ENCODE results near the gene TTYH1. TPM values are rescaled to one million over a fixed set of nuclear protein-coding genes. Genes with fewer than 3 reads are reported as not detected.

TTYH1 gene
- total RNA-seq, 2 experiments from 2014 or later = not detected

DNA sequence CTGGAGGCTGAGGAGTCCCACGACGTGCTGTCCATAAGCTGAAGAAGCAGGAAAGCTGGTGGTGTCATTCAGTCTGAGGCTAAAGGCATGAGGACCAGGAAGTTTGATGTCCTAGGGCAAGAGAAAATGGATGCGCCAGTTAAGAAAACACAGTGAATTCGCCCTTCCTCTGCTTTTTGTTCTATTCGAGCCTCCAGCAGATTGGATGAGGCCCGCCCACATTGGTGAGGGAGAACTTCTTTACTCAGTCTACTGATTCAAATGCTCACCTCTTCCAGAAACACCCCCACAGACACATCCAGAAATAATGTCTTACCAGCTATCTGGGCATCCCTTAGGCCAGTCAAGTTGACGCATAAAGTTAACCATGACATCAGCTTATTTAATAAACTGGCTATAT lies 7.5 kb upstream of the TTYH1 start:
- H3K9me3 Mint-ChIP-seq = no peaks in the 10 kb centered on the region
- Histone ChIP-seq H3K9me3 (ENCODE audit: control insufficient read depth in 1 of 2, insufficient read depth in 1 of 2, low read length in 2 of 2) (peaks cover 0 to 5% of the 10 kb centered on the region in 2 experiments), H3K4me3 (ENCODE audit: low read length) (no peak overlapping the region), H3K36me3 (ENCODE audit: insufficient read depth, low read length) (no peaks in the 10 kb centered on the region), H3K27ac (ENCODE audit: low read depth in 1 of 2, low read length in 2 of 2) (no peak overlapping the region), H3K4me1 (ENCODE audit: insufficient read depth, low read length) (no peaks in the 10 kb centered on the region), H3K27me3 (ENCODE audit: control insufficient read depth in 1 of 2, insufficient read depth in 2 of 2, low read length in 2 of 2) (peaks cover 0 to 2% of the 10 kb centered on the region in 2 experiments)
- no peak overlapping the region for H3K4me3 Mint-ChIP-seq
- H3K36me3 Mint-ChIP-seq (ENCODE audit: low read depth) = no peaks in the 10 kb centered on the region
- peak overlapping the region; percentile 27 for H3K27ac Mint-ChIP-seq
- peaks cover 2% of the 10 kb centered on the region for H3K27me3 Mint-ChIP-seq
- POLR2A ChIA-PET = no interaction called here
- intact Hi-C loops (cut with DNase I, micrococcal nuclease) = no loop called here
- no peak for DNase-seq
- CTCF ChIA-PET = no interaction called here
- no peaks in the 10 kb centered on the region for H3K4me1 Mint-ChIP-seq (ENCODE audit: low read depth)
- TF ChIP-seq, protein P1, sequence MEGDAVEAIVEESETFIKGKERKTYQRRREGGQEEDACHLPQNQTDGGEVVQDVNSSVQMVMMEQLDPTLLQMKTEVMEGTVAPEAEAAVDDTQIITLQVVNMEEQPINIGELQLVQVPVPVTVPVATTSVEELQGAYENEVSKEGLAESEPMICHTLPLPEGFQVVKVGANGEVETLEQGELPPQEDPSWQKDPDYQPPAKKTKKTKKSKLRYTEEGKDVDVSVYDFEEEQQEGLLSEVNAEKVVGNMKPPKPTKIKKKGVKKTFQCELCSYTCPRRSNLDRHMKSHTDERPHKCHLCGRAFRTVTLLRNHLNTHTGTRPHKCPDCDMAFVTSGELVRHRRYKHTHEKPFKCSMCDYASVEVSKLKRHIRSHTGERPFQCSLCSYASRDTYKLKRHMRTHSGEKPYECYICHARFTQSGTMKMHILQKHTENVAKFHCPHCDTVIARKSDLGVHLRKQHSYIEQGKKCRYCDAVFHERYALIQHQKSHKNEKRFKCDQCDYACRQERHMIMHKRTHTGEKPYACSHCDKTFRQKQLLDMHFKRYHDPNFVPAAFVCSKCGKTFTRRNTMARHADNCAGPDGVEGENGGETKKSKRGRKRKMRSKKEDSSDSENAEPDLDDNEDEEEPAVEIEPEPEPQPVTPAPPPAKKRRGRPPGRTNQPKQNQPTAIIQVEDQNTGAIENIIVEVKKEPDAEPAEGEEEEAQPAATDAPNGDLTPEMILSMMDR (IDR thresholded peaks at IDR 0.05) = no peak
- ATAC-seq (ENCODE audit: poor library complexity) = no peak

DNA sequence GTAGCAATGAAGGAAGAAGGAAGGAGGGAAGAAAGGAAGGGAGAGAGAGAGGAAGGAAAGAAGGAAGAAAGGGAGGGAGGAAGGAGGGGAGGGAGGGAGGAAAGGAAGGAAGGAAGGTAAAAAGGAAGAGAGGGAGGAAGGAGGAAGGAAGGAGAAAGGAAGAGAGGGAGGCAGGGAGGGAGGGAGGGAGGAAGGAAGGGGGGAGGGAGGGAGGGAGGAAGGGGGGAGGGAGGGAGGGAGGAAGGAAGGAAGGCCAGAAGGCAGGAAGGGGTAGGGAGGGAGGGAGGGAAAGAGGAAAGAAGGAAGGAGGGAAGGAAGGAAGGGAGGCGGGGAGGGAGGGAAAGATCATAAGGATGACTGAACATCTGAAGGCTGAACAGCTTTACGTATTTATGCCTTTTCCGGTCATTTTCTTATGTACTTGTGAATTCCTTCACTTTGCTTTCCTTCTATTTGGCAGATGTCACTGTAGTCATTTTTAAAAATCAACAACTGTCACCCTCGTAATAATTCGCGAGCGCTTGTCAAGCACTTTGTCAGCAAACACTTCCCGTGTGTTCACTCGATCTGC lies 6.7 kb upstream of the TTYH1 start:
- no peaks in the 10 kb centered on the region for H3K36me3 ChIP-seq (ENCODE audit: insufficient read depth, low read length)
- H3K27me3 ChIP-seq (ENCODE audit: control insufficient read depth in 1 of 2, insufficient read depth in 2 of 2, low read length in 2 of 2) = peaks cover 0 to 7% of the 10 kb centered on the region in 2 experiments
- Mint-ChIP-seq H3K27me3 (peaks cover 9% of the 10 kb centered on the region), H3K27ac (peak overlapping the region; percentile 27), H3K4me3 (no peak overlapping the region), H3K9me3 (no peaks in the 10 kb centered on the region), H3K36me3 (ENCODE audit: low read depth) (no peaks in the 10 kb centered on the region), H3K4me1 (ENCODE audit: low read depth) (no peaks in the 10 kb centered on the region)
- no peak for DNase-seq
- POLR2A ChIA-PET = no interaction called here
- CTCF ChIA-PET = no interaction called here
- H3K9me3 ChIP-seq (ENCODE audit: control insufficient read depth in 1 of 2, insufficient read depth in 1 of 2, low read length in 2 of 2) = peaks cover 0 to 5% of the 10 kb centered on the region in 2 experiments
- no peak overlapping the region for H3K4me3 ChIP-seq (ENCODE audit: low read length)
- H3K4me1 ChIP-seq (ENCODE audit: insufficient read depth, low read length) = no peaks in the 10 kb centered on the region
- intact Hi-C loops (cut with DNase I, micrococcal nuclease) = no loop called here
- H3K27ac ChIP-seq (ENCODE audit: low read depth in 1 of 2, low read length in 2 of 2) = no peak overlapping the region
- ATAC-seq (ENCODE audit: poor library complexity) = no peak
- TF ChIP-seq, protein P1 (IDR thresholded peaks at IDR 0.05) = no peak

DNA sequence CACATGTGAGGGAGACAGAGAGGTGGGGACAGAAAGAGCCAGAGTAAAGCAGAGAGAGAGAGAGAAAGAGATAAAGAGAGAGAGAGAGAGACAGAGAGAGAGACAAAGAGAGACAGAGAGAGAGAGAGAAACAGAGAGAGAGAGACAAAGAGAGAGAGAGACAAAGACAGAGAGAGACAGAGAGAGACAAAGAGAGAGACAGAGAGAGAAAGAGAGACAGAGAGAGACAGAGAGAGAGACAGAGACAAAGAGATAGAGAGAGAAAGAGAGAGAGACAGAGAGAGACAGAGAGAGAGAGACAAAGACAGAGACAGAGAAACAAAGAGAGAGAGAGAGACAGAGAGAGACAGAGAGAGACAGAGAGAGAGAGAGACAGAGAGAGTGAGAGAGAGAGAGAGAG lies 4.2 kb upstream of the TTYH1 start:
- H3K27ac ChIP-seq (ENCODE audit: low read depth in 1 of 2, low read length in 2 of 2) = no peak overlapping the region
- no peak overlapping the region for H3K27ac Mint-ChIP-seq
- no peak overlapping the region for H3K4me3 Mint-ChIP-seq
- CTCF ChIA-PET = no interaction called here
- intact Hi-C loops (cut with DNase I, micrococcal nuclease) = no loop called here
- TF ChIP-seq, protein P1 (IDR thresholded peaks at IDR 0.05) = no peak
- H3K27me3 Mint-ChIP-seq = peaks cover 26% of the 10 kb centered on the region
- H3K27me3 ChIP-seq (ENCODE audit: control insufficient read depth in 1 of 2, insufficient read depth in 2 of 2, low read length in 2 of 2) = peaks cover 15 to 28% of the 10 kb centered on the region in 2 experiments
- peaks cover 3% of the 10 kb centered on the region for H3K4me1 Mint-ChIP-seq (ENCODE audit: low read depth)
- peaks cover 0 to 11% of the 10 kb centered on the region in 2 experiments for H3K9me3 ChIP-seq (ENCODE audit: control insufficient read depth in 1 of 2, insufficient read depth in 1 of 2, low read length in 2 of 2)
- no peaks in the 10 kb centered on the region for H3K36me3 Mint-ChIP-seq (ENCODE audit: low read depth)
- H3K4me3 ChIP-seq (ENCODE audit: low read length) = no peak overlapping the region
- ATAC-seq (ENCODE audit: poor library complexity) (no peak), DNase-seq (no peak)
- H3K4me1 ChIP-seq (ENCODE audit: insufficient read depth, low read length) = peaks cover 7% of the 10 kb centered on the region
- H3K36me3 ChIP-seq (ENCODE audit: insufficient read depth, low read length) = no peaks in the 10 kb centered on the region
- no peaks in the 10 kb centered on the region for H3K9me3 Mint-ChIP-seq
- POLR2A ChIA-PET = no interaction called here
